ENCODE results near the gene ITGA1.
"Not testable (repeated sequence)": the region's sequence is repeated elsewhere in the genome, so short reads cannot be mapped to it uniquely, and the experiment has no call there.

ITGA1 gene

DNA sequence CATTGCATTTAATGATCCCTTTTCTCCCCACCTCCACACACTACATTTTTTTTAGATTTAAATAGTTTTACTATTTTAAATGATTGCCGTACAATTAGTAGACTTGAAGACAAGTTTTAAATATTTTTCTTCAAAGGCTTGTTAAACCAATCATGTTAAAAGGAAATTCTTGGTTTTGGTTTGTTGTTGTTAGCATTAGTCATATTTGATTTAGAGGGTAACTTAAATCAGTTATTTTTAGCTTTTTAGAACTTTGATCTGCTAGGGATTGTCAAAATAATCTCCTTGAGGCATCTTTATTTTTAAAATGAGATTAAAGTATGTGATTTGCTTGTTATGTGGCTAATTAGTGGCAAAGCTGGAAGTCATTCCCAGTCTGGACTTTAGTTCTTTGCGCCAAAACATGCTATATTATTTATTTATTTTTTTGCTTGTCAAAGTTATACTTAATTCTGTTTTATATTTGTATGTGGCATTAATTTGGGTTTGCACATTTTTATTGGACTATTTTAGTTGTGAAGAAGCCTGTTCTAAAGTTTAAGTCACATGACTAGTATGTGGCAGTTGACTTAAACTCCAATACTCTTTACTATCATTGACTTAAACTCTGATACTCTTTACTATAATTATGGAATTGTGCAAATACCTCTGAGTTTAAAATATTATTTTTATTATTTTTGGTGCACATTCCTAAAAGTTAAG lies 14.7 kb downstream of the ITGA1 start:
- DNase-seq, result no peak

DNA sequence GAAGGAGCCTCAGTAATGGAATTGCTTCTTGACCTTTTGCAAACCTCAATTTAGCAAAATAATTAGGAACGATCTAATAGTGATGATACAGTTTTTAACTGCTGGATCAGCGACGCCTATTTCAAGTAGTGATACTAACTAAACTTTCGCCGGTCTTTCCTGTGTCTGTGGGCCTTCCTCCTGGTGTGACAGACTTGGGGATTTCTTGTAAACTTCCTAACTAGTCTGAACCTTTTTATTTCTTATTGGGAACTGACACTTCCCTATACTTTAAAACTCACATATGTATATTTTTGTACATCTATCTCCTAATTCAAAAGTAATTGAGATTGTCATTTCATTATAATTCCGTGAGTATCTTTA lies 15.2 kb downstream of the ITGA1 start:
- DNase-seq, result no peak

DNA sequence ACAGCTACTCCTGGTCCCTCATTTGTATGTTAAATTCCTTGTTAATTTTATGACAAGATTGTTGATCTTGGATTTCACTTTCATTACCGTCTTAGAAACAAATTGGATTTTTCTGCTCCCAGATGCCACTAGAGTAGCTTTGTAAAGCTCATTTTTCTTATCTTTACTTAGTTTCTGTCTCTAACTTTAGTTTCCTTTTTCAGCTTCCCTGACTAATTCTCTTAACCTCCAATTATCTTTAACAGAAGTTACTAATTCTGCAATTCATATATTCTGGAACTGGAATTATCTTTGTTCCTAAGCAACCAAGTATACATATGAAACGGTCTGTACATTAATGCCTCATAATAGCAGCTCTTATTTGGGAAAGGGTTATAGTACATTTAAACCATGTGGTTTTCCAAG lies 16.7 kb downstream of the ITGA1 start:
- DNase-seq, result no peak

DNA sequence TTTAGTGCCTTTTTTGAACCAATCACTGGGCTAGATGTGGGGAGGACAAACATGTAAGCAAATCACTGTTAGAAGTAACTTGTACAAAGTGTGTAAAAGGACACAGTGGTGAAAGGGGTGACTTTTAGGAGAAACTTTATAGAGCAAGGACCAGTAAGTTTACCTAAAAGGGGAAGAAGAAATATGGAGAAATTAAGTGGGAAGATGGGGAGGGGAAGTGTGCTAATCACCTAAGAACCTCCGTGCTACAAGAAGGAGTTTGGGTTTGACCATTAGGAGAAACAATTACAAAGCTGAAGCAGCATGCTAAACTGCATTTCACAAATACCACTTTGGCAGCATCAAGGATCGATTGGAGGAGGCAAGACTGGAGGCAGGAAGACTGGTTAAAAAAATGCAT lies 17.3 kb downstream of the ITGA1 start:
- no peak for DNase-seq

DNA sequence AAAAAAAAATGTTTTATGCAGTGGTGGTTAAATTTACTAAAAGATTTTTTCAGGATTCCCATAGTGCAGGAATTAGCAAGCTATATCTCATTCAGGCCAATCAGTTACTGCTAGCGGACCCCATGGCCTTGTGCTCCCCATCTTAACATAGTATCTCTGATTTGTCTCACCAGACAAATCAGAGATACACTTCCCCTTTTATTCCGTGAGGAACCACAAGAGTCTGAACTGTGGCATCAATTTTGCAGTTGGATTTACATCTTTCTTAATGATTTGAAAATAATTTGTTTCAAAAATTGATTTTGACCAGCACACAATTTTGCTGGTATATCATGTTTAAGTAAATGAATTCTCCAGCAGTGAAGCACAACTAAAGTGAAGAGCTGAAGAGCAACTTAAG lies 17.9 kb downstream of the ITGA1 start:
- DNase-seq, result no peak

DNA sequence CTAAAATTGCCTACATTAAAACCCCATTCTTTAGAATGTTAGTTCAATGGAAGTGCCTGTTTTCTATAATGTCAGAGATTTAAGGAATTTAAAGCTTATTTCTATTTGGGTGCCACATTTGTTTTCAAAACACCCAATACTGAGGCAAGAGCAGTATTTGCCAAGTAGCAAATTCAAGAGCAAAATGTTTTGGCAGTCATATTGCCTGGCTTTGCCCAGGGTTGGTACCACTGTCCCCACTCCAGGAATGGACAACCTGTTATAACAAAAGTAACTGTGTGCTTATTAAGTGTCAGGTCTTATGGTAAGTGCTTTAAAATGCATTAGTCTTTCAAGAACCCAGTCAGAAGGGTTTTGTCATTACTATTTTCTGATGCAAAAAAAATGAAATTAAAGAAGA lies 19.3 kb downstream of the ITGA1 start:
- DNase-seq, result no peak

DNA sequence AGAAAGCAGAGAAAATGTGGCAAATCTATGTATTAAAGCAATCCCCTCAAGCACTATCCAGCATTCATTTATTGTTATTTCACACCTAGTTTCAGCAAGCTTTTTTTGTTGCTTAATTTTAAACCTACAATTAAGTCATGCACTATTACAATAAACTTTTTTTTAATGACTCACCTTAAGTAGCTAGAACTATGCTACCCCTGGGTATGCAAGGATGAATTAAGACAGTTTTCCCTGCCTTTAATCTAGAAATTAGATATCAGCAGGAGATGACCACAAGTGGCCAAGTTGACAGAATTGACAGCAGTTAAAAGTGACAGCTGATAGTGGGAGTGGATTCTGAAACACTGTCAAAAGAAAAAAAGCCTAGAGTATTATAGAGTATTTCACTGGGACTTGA lies 20.0 kb downstream of the ITGA1 start:
- no peak for DNase-seq

DNA sequence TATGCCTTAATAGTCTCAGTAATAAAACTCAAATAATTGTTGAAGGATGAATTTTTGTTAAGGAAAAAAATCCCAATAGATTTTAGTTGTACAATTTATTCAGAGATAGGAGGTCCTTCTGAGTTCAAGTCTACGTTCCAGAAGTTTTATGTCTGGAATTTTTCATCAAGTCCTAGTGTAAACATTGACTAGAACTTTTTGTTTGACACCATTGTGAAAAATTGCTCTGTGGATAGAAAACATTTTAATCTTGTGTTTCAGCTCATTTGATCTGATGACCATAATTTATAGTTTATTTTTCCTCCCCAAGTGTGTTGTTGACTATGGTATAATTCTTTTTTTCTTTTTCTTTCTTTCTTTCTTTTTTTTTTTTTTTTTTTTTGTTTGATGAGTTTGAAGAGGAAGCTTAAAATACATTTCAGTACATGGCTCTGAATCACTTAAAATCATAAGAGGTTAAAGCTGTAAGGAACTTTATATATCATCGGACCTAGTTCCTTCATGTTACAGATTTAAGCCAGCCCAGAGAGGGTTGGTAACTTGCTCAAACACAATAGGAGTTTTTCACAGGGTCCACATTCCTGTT lies 20.7 kb downstream of the ITGA1 start:
- DNase-seq, result no peak

DNA sequence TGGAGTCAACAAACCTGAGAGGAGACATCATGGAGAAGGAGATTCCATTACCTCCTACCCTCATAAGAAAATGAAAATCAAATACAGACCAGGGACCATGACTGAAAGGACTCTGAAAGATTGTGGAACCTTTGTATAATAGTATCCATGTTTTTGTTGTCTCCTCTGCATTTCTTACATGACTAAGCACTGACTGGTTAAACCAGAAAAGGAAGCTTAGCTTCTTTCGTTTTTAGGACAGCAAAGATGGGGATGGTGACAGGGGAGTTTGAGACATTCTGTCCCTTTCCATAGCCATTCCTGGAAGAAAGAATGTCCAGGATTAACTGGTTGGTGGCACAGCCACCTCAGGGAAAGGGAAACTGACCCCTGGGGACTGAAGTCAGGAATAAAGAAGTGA lies 22.2 kb downstream of the ITGA1 start:
- no peak for DNase-seq

DNA sequence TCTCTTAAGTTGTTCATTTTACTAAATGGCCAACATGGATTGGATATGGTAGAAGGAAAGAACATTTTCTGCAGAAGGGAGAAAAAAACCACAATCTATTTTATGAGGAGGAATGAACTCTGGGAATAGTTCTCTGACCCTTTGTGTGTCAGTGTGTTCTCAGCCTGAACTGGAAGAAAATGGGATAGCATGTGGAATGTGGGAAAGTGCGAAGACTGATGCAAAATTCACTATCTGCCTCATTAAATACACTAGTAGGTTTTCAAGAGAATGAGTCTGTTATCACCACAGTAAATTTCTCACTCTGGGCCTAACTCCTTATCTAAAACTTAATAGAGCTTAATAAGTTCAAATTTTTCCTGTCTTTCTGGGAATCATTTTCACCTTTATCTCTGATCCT lies 22.7 kb downstream of the ITGA1 start:
- DNase-seq, result no peak

DNA sequence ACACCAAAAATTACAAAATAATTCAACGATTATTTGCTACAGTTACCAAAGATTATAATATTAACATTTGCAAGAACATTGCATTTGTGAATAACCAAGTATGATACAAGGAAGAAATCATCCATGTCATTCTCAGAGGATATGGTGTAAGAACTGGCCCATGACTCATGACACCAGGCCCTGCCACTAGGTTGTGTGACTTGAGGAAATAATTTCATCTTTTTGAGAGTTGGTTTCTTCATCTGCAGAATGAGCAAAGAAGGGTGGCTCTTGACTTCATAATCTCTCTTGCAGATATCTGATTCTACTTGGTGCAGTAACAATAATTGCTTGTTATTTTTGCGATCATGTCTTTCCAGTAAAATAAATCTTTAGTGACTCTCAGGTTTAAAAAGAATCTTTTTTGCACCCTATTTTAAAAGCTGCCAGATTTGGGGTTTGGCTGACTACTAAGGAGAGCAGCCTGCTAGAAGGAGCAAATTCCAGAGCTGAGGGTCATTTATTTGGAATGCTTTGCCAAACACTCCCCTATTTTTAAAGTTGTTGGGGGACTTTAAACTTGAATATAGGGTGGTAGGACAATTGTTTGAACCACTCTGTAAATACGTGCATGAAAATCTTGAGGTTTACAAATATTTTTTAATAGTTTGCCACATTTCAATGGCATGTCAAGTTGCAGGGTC lies 23.5 kb downstream of the ITGA1 start:
- DNase-seq, result peak; percentile 19

DNA sequence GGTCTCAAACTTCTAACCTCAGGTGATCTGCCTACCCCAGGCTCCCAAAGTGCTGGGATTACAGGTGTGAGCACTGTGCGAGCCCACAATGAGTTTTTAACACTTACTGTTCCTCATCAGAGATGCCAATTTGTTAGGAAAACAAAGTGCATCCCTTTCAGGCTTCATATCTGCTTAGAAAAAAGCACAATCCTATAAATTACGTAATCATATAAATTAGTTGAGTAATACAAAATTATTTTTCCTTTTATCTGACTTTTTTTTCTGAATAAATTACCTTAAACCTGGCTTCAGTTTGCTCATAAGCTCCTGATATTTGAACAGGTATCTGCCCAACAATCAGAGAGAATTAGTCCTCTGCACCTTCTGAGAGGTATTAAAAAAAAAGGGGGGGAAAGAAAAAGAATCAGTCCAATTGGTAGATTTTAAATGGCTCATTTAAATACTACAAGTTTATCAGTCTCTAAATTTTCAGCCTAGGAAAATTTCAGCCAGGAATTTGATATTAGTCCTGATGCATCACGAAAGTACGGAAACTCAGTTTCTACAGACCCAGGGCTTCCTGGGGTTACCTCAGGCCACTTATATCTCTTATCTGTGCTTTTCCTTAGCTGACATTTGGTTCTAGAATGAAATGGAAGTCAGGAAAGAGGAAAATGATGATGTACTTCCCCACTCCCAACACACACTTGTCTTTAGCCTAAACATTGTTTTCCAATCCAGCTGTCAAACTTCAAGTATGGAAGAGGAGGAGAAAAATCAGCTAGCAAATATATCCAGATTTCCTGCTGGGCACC lies 26.8 kb downstream of the ITGA1 start:
- no peak for DNase-seq

DNA sequence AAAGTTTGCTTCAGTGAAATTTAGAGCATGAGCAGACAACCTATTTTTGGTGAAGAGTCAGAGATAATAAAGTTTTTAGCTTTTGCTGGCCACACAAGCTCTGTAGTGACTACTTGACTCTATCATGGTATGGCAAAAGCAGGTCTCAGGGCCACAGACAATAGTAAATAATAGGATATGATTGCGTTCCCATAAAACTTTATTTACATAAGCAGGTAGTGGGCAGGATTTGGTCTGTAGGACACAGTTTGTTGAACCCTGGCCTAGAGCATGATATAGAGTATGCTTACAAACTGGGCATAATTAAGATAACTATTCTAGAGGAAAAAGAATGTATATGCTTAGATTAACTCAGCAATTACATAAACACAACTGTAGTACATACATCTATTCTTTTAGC lies 30.1 kb downstream of the ITGA1 start:
- DNase-seq, result no peak

DNA sequence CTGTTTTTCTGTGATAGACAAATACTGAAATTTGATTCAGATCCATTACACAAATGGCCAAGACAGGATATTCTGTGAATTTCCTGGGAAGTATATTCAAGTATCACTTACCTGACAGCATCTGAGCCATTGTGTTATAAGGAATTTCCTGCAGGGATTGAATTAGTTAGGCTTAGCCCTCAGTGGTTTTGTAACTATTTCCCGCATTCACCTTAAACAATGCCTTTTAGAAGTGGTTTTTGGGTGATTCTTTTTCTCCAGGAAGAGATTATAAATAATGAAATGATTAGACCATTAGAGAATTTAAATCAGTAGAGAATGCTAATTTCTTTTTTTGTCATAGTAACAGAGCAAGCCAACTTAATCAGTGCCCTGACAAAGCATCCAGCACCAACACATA lies 30.6 kb downstream of the ITGA1 start:
- no peak for DNase-seq

DNA sequence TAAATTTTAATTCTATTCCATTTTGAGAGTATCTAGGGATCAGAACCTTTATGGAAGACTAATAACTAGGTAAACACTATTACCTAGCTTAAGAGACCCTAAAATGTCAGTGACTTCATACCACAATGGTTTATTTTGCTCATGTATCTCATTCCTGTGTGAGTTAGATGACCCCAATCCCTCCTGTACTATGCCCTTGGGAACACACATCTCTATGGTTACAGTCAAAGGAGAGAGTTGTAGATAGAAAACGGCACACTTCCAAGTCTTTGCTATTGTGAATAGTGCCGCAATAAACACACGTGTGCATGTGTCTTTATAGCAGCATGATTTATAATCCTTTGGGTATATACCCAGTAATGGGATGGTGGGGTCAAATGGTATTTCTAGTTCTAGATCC lies 31.1 kb downstream of the ITGA1 start:
- not testable (repeated sequence) for DNase-seq

DNA sequence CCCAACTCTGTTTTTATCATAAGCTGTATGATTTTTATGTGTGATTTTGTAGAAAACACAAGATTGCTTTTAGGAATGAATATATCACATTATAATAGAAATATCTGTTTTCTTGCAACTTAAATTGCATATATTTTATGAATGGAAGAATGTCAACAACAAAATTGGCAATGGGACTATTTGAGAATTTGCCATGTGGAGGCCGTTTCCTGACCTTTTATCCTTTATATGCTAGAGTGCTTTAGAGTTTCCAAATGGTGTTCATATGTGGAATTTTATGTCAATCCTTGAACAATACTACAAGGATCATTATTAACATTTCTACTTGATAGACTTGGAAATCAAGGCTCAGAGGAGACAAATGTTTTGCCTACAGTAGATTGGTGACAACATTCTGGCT lies 34.2 kb downstream of the ITGA1 start:
- no peak for DNase-seq

DNA sequence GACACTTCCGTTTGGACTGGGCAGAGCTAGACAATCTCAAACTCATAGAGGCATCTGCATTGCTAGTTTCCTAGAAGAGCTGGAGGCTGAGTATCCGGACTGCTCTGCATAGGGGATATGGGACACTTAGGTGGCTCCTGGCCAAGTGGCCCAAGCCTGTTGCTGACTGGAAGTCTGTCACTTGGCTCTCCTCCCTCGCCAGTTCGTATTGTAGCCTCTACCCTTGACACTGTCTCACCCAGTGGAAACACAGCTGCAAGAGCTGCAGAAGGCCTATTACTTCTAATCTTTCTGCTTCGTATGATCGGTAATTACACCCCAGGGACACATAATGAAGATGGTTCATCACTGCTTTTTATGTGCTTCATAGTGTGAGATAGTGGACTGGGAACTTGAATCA lies 34.7 kb downstream of the ITGA1 start:
- no peak for DNase-seq

DNA sequence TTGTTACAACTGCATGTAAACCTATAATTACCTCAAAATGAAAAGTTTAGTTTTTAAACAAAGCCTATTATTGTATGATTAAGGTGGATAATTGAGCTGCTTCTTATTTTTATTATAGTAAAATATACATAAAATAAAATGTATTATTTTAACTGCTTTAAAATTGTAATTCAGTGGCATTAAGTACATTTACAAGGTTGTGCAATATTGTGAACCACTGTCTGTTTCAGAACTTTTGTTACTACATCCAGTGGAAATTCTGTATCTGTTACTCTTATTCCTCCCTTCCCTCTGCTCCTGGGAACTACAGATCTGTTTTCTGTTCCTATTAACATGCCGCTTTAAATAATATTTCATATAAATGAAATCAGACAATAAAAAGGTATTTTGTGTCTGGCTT lies 37.1 kb downstream of the ITGA1 start:
- DNase-seq, result no peak

DNA sequence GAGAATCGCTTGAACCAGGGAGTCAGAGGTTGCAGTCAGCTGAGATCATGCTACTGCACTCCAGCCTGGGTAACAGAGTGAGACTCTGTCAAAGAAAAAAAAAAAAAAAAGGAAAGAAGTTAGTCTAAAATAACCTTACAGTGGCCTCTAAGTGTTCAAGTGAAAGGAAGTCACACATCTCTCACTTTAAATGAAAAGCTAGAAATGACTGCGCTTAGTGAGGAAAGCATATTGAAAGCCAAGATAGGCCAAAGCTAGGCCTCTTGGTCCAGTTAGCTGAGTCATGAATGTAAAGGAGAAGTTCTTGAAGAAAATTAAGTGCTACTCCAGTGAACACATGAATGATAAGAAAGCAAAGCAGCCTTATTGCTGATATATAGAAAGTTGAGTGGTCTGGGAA lies 38.1 kb downstream of the ITGA1 start:
- no peak for DNase-seq

DNA sequence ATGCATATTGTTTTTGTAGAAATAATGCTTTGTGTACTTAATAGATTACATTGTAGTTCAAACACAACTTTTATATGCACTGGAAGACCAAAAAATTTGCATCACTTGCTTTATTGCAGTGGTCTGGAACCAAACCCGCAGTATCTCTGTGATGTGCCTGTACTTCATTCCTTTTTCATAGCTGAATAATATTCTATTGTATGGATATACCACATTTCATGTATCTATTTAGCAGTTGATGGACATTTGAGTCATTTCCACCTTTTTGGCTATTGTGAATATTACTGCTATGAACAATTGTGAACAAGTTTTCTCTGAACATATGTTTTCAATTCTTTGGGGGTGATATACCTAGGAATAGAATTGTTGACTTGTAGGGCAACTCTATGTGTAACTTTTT lies 40.1 kb downstream of the ITGA1 start:
- DNase-seq, result no peak

DNA sequence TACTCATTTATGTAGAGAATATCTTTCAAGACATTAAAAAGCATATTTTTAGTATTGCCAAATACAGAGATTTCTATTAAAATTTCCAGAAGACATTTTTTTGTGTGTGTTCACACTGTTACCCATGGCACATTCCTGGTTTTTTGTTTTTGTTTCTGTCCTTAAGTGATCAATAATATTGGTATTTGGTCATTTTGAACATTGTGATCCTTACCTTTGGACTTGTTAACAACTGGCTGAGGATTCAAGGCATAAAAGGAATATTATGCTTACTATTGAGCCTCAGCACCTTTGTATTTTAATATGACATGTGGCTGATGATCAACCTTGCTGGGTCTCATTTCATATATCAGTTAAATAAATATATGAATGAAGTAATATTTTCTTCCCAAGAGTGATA lies 41.9 kb downstream of the ITGA1 start:
- no peak for DNase-seq

DNA sequence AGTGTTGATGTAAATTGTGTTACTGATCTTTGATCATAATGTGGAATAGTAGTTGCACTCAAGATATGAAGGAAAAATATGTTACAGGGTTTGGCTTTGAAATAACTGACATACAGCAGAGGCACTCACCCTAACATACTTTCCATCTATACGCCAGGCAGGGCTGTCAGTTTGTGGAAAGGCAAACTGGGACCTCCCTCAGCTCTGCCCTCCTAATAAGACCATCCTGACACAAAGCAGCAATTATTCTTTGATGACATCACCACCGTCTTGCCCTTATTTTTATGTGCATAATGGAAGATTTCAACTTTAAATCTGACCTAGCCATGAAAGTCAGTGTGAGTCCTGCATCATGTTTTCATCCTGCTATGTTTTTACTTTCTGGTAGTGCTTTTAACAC lies 42.9 kb downstream of the ITGA1 start:
- no peak for DNase-seq

DNA sequence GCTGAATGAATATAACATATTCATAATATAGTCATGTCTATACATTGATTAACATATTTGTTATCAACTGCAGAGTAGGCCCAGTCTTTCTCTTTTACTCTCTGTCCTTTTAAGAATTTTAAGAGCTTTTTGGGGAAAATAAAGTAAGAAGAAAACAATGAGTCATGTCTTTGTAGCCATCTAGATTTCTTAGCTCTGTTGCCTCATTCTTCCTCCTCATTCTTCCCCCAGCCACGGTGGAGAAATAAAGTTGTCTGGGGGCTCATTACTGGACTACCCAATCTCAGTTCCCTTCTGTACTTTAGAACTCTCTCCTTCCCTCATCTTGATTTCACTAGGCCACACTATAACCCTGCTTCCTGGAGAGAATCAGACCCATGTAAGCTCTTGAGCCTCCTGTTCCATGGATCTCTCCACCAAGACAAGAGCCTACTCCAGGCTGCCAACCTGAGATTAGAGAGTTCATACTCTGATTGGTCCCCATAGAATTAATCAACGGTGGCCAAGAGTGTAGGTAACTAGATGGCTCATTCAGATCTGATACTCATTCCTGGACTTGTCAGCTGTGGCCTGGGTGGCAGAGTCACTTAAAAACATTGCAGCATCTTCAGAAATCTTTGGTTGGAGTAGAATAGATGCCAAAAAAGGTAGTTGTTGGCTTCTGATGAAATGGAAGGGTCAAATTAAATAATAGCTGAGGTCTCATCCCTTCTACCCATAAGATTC lies 44.2 kb downstream of the ITGA1 start:
- DNase-seq, result no peak

Measured in GF-D8 (cell line).